Medulla oblongata (tissue), 1 donor: Measurements from ENCODE around the gene GPC6.

ENCODE experiments used
- DNase-seq: peaks from one replicate; pipeline ENCODE4 v3.0.0-alpha.2; 2015; ENCODE audit errors: extremely low spot score

The GPC6 gene

GRCh38 chr13:93561576-93562225 lies 335.1 kb downstream of the GPC6 start:
- no peak for DNase-seq

GRCh38 chr13:93562676-93563075 lies 336.1 kb downstream of the GPC6 start:
- DNase-seq, result no peak

GRCh38 chr13:93577105-93577504 lies 350.5 kb downstream of the GPC6 start:
- DNase-seq, result no peak

GRCh38 chr13:93589788-93590187 lies 363.2 kb downstream of the GPC6 start:
- DNase-seq, result no peak

- no peak for DNase-seq
Observed at GRCh38 chr13:93603043-93603442, 376.4 kb downstream of the GPC6 start.

GRCh38 chr13:93614776-93615175 lies 388.2 kb downstream of the GPC6 start:
- DNase-seq, result no peak

- no peak for DNase-seq
Observed at GRCh38 chr13:93620181-93620765, 393.7 kb downstream of the GPC6 start.

GRCh38 chr13:93621051-93621450 lies 394.4 kb downstream of the GPC6 start:
- no peak for DNase-seq

- DNase-seq, result no peak
Observed at GRCh38 chr13:93621966-93622365, 395.4 kb downstream of the GPC6 start.

GRCh38 chr13:93624311-93624777 lies 397.7 kb downstream of the GPC6 start:
- no peak for DNase-seq

- DNase-seq, result no peak
Observed at GRCh38 chr13:93625536-93625935, 398.9 kb downstream of the GPC6 start.

GRCh38 chr13:93628136-93628797 lies 401.7 kb downstream of the GPC6 start:
- no peak for DNase-seq

GRCh38 chr13:93635616-93636032 lies 409.0 kb downstream of the GPC6 start:
- no peak for DNase-seq

GRCh38 chr13:93637852-93638251 lies 411.2 kb downstream of the GPC6 start:
- no peak for DNase-seq

- no peak for DNase-seq
Observed at GRCh38 chr13:93640452-93640851, 413.8 kb downstream of the GPC6 start.

GRCh38 chr13:93646245-93646644 lies 419.6 kb downstream of the GPC6 start:
- DNase-seq, result no peak

GRCh38 chr13:93649496-93649895 lies 422.9 kb downstream of the GPC6 start:
- DNase-seq, result no peak

GRCh38 chr13:93653776-93654175 lies 427.2 kb downstream of the GPC6 start:
- DNase-seq, result no peak

- DNase-seq, result no peak
Observed at GRCh38 chr13:93655154-93655553, 428.5 kb downstream of the GPC6 start.

- no peak for DNase-seq
Observed at GRCh38 chr13:93660391-93661063, 433.9 kb downstream of the GPC6 start.

GRCh38 chr13:93670866-93671265 lies 444.3 kb downstream of the GPC6 start:
- DNase-seq, result no peak

GRCh38 chr13:93672996-93673395 lies 446.4 kb downstream of the GPC6 start:
- DNase-seq, result no peak

GRCh38 chr13:93673885-93674284 lies 447.3 kb downstream of the GPC6 start:
- no peak for DNase-seq
